Psoas muscle (tissue), 8 donors: ENCODE data around the gene BMP5. TPM values are rescaled to one million over a fixed set of nuclear protein-coding genes. Genes with fewer than 3 reads are reported as not detected.

Experiments
- ATAC-seq, 4 donors: fragments of 200-7000 bp; cut with Tn5 transposase; one replicate each; pipeline ENCODE4 v1.9.1; 2020; ENCODE audit warnings: moderate library complexity in 3 of 4, mild to moderate bottlenecking in 2 of 4
- DNase-seq, 2 donors: peaks; one replicate each; pipeline ENCODE4 v3.0.0-alpha.2; 2020
- H3K27ac ChIP-seq: fragments of 200-600 bp; one replicate; pipeline ENCODE4 v1.8.0; 2022
- H3K27me3 ChIP-seq, 3 donors: fragments of 200-600 bp in 1 of 3; one replicate each; pipeline versions ENCODE4 v1.6.1 to v1.8.0; 2013 to 2022; ENCODE audit warnings: low read length in 2 of 3, mild to moderate bottlenecking in 2 of 3, moderate library complexity in 1 of 3; ENCODE audit not compliant: insufficient read depth in 3 of 3
- H3K36me3 ChIP-seq, 2 donors: fragments of 200-600 bp in 1 of 2; one replicate each; pipeline versions ENCODE4 v1.6.1 to v1.8.0; 2013 to 2022; ENCODE audit warnings: low read depth in 1 of 2, mild to moderate bottlenecking in 1 of 2, moderate library complexity in 1 of 2; ENCODE audit not compliant: insufficient read depth in 1 of 2
- H3K4me1 ChIP-seq: fragments of 200-600 bp; one replicate; pipeline ENCODE4 v1.8.0; 2022
- H3K4me3 ChIP-seq: fragments of 200-600 bp; one replicate; pipeline ENCODE4 v1.8.0; 2022; ENCODE audit warnings: mild to moderate bottlenecking
- H3K9me3 ChIP-seq: fragments of 200-600 bp; one replicate; pipeline ENCODE4 v1.8.0; 2022
- CTCF ChIP-seq: fragments of 200-600 bp; IDR thresholded peaks from one replicate; pipeline ENCODE4 v1.8.0; 2022; ENCODE audit warnings: antibody characterized with exemption
- WGBS, 3 donors: extraction: QIAGEN DNeasy Blood & Tissue Kit; methylation state at CpG; one replicate each; pipeline versions ENCODE4 v1.1.6 to v1.1.7; 2013; 5-methylcytosine and 5-hydroxymethylcytosine counted together
- intact Hi-C, 2 donors: fragments of 100-400 bp; cut with DNase I; formaldehyde crosslinking; loops; one replicate each; pipeline versions ENCODE4 v1.11.0 to v1.14.2; 2022
- polyA plus RNA-seq, 3 donors: library from polyadenylated mRNA; stranded (reverse); fragments of 200-250 nt; gene quantifications; one replicate each; pipeline ENCODE4 v1.2.3, GENCODE V29; 2013
- total RNA-seq, 4 donors: library from RNA; stranded (reverse); fragmentation: NEBNext Ultra II Directional in 2 of 4; extraction: Animal tissue kit (Norgen Biotek cat#: 25700) in 2 of 4; gene quantifications; one replicate each; pipeline versions ENCODE4 v1.2.1 to v1.2.4, GENCODE V29; 2021 to 2023
- donor health status: healthy with polysubstance abuse.
- donor health status: DM: no; HTN: no; CAD: no; lungs with moderate emphysema.
- donor health status: Bipolar disorder and iron deficiency.
- donor health status: healthy.
- donor health status: DM: yes; HTN: yes; CAD: no.
- donor health status: DM: no; HTN: no; CAD: no.
- donor health status: DM: no; HTN: no; CAD: no.
- donor health status: DM: yes; HTN: yes; CAD: no.

BMP5 gene
- total and polyA plus RNA-seq, 7 donors, result 0.76 to 3.5 (median 1.5) TPM

DNA sequence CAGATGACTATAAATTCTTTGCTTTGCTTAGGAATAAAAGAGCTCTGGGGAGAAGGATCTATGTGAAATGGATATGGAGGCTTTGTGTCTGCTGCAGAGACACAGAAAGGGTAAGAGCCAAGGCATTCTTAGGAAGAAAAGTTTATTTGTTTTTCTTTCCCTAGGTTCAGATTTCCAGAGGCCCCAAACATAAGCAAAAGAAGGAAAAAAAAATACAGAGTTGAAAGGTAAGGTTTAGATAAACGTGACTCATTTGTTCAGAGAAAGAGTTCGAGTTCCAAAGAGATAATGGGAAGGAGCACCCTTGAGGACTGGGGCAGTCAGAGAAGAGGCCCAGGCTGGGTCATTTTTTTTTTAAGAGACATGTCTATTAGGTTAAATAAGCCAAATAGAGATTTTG, 27.4 kb upstream of the BMP5 start:
- Histone ChIP-seq H3K4me1 (no peaks in the 10 kb centered on the region), H3K27me3 (no peaks in the 10 kb centered on the region), H3K27ac (no peak overlapping the region), H3K9me3 (no peaks in the 10 kb centered on the region), H3K4me3 (no peak overlapping the region), H3K36me3 (no peaks in the 10 kb centered on the region)
- intact Hi-C loops, result no loop called here
- no peak for TF ChIP-seq CTCF
- ATAC-seq, result no peak
- WGBS, 3 donors, result 32 to 36% (median 33%) methylated on average over 2 of the region's 2 CpGs
- DNase-seq, result no peak

GRCh38 chr6:55901765-55902270, 26.4 kb upstream of the BMP5 start:
- intact Hi-C loops, result no loop called here
- 50 to 54% (median 50%) methylated on average over 2 of the region's 2 CpGs for WGBS, 3 donors

GRCh38 chr6:55898342-55898741, 23.0 kb upstream of the BMP5 start:
- Histone ChIP-seq H3K27me3 (no peaks in the 10 kb centered on the region), H3K4me1 (no peaks in the 10 kb centered on the region), H3K4me3 (no peak overlapping the region), H3K36me3 (no peaks in the 10 kb centered on the region), H3K9me3 (no peaks in the 10 kb centered on the region), H3K27ac (no peak overlapping the region)
- TF ChIP-seq CTCF, result no peak
- ATAC-seq (no peak), DNase-seq (no peak)
- 58 to 67% (median 64%) methylated on average over 3 of the region's 3 CpGs for WGBS, 3 donors
- intact Hi-C loops, result no loop called here

More at GRCh38 chr6:55901765-55902270, 26.4 kb upstream of the BMP5 start:
- Histone ChIP-seq H3K27ac (no peak overlapping the region), H3K9me3 (no peaks in the 10 kb centered on the region), H3K4me1 (no peaks in the 10 kb centered on the region), H3K4me3 (no peak overlapping the region), H3K27me3 (no peaks in the 10 kb centered on the region), H3K36me3 (no peaks in the 10 kb centered on the region)
- ATAC-seq (no peak), DNase-seq (no peak)
- TF ChIP-seq CTCF, result no peak

DNA sequence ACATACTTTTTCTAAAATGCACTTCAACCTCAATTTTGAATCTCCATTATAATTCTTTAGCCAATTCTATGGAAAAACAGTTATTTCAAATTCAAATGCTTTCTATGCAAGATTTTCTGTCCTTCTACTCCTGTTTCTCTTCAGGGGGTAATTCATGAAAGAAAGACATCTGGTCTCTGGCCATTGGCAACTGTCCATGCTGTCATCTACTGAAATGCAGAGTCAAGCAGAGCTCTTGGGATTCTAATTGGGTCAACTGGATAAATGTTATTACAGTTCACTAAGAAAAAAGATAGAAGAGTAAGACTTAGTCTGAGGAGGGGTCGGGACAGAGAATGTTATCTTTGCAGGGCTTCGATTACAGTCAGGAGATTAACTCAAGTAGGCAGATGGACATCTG, 22.0 kb upstream of the BMP5 start:
- DNase-seq (no peak), ATAC-seq (no peak)
- intact Hi-C loops, result no loop called here

More for the DNA sequence above, 22.0 kb upstream of the BMP5 start:
- H3K4me3 ChIP-seq, result no peak overlapping the region
- no peak for TF ChIP-seq CTCF
- no peaks in the 10 kb centered on the region for H3K27me3 ChIP-seq
- no peak overlapping the region for H3K27ac ChIP-seq
- H3K36me3 ChIP-seq, result no peaks in the 10 kb centered on the region
- WGBS, 3 donors, result 57 to 61% (median 61%) methylated on average over 2 of the region's 2 CpGs
- no peaks in the 10 kb centered on the region for H3K4me1 ChIP-seq
- H3K9me3 ChIP-seq, result no peaks in the 10 kb centered on the region
